ENCODE measurements around the gene CYS1. TPM values are rescaled to one million over a fixed set of nuclear protein-coding genes. Genes with fewer than 3 reads are reported as not detected.

Gene CYS1
- total and polyA plus RNA-seq, 2 of the 13 experiments (the other 11 are each of a cell fraction or from before 2014, with no cell fraction given) = 0.04 TPM; not detected in 1

GRCh38 chr2:10125842-10126631 lies 45.8 kb upstream of the CYS1 start:
- POLR2A ChIA-PET = no interaction called here
- CTCF ChIA-PET (ENCODE audit: low intra/inter-chr PET ratio, low total read pairs) = interaction anchor here (1.7 to 2.1 kb wide), 2 partner anchors 62 to 308 kb away, joined by 6 to 30 read pairs; no protein-coding TSS in a partner anchor
- H2AFZ ChIP-seq (ENCODE audit: low read length) = no peak overlapping the region
- no TSS peak for BruUV-seq (replicated peaks)
- ATAC-seq (no peak), DNase-seq (ENCODE audit: low spot score) (no peak), FAIRE-seq (no peak)
- H3K9me3 ChIP-seq (ENCODE audit: low read length) = no peaks in the 10 kb centered on the region
- no peaks in the 10 kb centered on the region for H3K27me3 ChIP-seq (ENCODE audit: control insufficient read depth in 1 of 2, insufficient read depth in 2 of 2, low read length in 2 of 2)
- 95% methylated on average over 6 of the region's 6 CpGs for WGBS (ENCODE audit: low lambda C conversion rate)
- no peak overlapping the region for H3K4me3 ChIP-seq (replicated peaks in 1 of 3; ENCODE audit: insufficient read depth in 1 of 3, low read depth in 2 of 3, low read length in 3 of 3)
- peaks cover 18 to 45% of the 10 kb centered on the region in 2 experiments for H3K36me3 ChIP-seq (replicated peaks in 1 of 2; ENCODE audit: control insufficient read depth in 1 of 2, insufficient read depth in 2 of 2, low read length in 2 of 2)
- peak overlapping the region; percentile 12; the same call in 1 of the 2 replicates for H3K9ac ChIP-seq (ENCODE audit: insufficient read depth, low read depth, low read length)
- no peak overlapping the region for H3K4me2 ChIP-seq (ENCODE audit: low read depth, low read length)
- H3K79me2 ChIP-seq (ENCODE audit: insufficient read depth, low read length) = peaks cover 37% of the 10 kb centered on the region
- in situ Hi-C loops (cut with HindIII; ENCODE audit: extremely low pct_ligation_motif_present, low pct_unique_long_range_greater_than_20kb) = no loop called here
- TF ChIP-seq ZNF550 (CRISPR knock-in tag; IDR thresholded peaks at IDR 0.05; ENCODE audit: borderline replicate concordance) (no peak), ZKSCAN5 (CRISPR knock-in tag; IDR thresholded peaks at IDR 0.05) (no peak), PAXIP1 (CRISPR knock-in tag; conservative IDR thresholded peaks at IDR 0.05) (no peak), POLR2A (IDR thresholded peaks at IDR 0.05; ENCODE audit: insufficient read depth in 1 of 2, low read depth in 2 of 2, low read length in 2 of 2) (peak; percentile 32 to 33; a peak in 1 of 4 replicates), RBFOX2 (IDR thresholded peaks at IDR 0.05; ENCODE audit: low read depth, low read length) (0 out of 2 replicates have a peak, but pooled peaks have one; percentile 33), MEIS2 (CRISPR knock-in tag; IDR thresholded peaks at IDR 0.05) (no peak), ZNF616 (CRISPR knock-in tag; IDR thresholded peaks at IDR 0.05; ENCODE audit: low read depth) (no peak)
- TF ChIP-seq, protein P1, sequence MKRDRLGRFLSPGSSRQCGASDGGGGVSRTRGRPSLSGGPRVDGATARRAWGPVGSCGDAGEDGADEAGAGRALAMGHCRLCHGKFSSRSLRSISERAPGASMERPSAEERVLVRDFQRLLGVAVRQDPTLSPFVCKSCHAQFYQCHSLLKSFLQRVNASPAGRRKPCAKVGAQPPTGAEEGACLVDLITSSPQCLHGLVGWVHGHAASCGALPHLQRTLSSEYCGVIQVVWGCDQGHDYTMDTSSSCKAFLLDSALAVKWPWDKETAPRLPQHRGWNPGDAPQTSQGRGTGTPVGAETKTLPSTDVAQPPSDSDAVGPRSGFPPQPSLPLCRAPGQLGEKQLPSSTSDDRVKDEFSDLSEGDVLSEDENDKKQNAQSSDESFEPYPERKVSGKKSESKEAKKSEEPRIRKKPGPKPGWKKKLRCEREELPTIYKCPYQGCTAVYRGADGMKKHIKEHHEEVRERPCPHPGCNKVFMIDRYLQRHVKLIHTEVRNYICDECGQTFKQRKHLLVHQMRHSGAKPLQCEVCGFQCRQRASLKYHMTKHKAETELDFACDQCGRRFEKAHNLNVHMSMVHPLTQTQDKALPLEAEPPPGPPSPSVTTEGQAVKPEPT (CRISPR knock-in tag; IDR thresholded peaks at IDR 0.05; ENCODE audit: low read depth) = no peak
- H3K4me1 ChIP-seq (ENCODE audit: insufficient read depth, low read length) = peaks cover 71% of the 10 kb centered on the region
- no peaks in the 10 kb centered on the region for H4K20me1 ChIP-seq (ENCODE audit: insufficient read depth, low read length)
- no peak overlapping the region for H3K27ac ChIP-seq (ENCODE audit: extremely low read length, insufficient read depth, low read length)
- intact Hi-C loops (cut with micrococcal nuclease; ENCODE audit: unreplicated experiment) = loop anchor here (10.0 kb wide), 2 partner anchors 149 to 279 kb away; no protein-coding TSS in a partner anchor

All from HepG2 (cell line).